Stimulated activated naive B cell treated with anti-CD40 and anti-IgM and Interleukin-4, amounts not matched to agents 10 μg/mL and 1 μg/mL and 100 μg/mL, for 72 hours (primary cell): ENCODE results near the gene CEP72.

Source experiments
- ATAC-seq, 2 donors: fragments of 150-1000 bp; cut with Tn5 transposase; replicated peaks; 2 replicates each; pipeline ENCODE4 v1.10.0; 2021; ENCODE audit warnings: moderate library complexity in 1 of 2
- DNase-seq: peaks from one replicate; pipeline ENCODE4 v3.0.0; 2021
- H3K27ac Mint-ChIP-seq: one replicate; pipeline ENCODE4 v1.8.0; 2022; ENCODE audit warnings: mild to moderate bottlenecking, mixed read lengths
- H3K27me3 Mint-ChIP-seq, 2 donors: one replicate each; pipeline ENCODE4 v1.8.0; 2022; ENCODE audit warnings: mixed read lengths in 2 of 2
- H3K36me3 Mint-ChIP-seq, 2 donors: one replicate each; pipeline ENCODE4 v1.8.0; 2022; ENCODE audit warnings: mixed read lengths in 2 of 2, mild to moderate bottlenecking in 1 of 2
- H3K4me1 Mint-ChIP-seq, 2 donors: one replicate each; pipeline ENCODE4 v1.8.0; 2022; ENCODE audit warnings: mixed read lengths in 2 of 2, mild to moderate bottlenecking in 1 of 2
- H3K4me3 Mint-ChIP-seq, 2 donors: one replicate each; pipeline ENCODE4 v1.8.0; 2022; ENCODE audit warnings: mild to moderate bottlenecking in 2 of 2, mixed read lengths in 2 of 2, moderate library complexity in 1 of 2
- H3K9me3 Mint-ChIP-seq, 2 donors: one replicate each; pipeline ENCODE4 v1.8.0; 2022; ENCODE audit warnings: mixed read lengths in 2 of 2, mild to moderate bottlenecking in 1 of 2

The CEP72 gene

DNA sequence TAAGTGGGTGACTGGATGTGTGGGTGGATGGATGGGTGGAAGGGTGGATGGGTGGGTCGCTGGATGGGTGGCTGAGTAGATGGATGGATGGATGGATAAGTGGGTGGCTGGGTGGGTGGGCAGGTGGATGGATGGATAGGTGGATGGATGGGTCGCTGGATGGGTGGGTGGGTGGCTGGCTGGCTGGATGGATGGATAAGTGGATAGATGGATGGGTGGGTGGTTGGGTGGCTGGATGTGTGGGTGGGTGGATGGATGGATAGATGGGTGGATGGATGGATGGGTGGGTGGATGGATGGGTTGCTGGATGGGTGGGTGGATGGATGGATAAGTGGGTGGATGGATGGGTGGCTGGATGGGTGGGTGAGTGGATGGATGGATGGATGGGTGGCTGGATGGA is 27.3 kb upstream of the CEP72 start:
- Mint-ChIP-seq H3K27ac (no peak overlapping the region), H3K9me3 (peaks cover 5 to 14% of the 10 kb centered on the region in 2 donors), H3K4me3 (no peak overlapping the region), H3K27me3 (peaks cover 67 to 83% of the 10 kb centered on the region in 2 donors), H3K36me3 (peaks cover 4 to 6% of the 10 kb centered on the region in 2 donors), H3K4me1 (no peaks in the 10 kb centered on the region)
- DNase-seq (no peak), ATAC-seq (no peak)

- ATAC-seq (no peak), DNase-seq (no peak)
- H3K27me3 Mint-ChIP-seq = peaks cover 60 to 82% of the 10 kb centered on the region in 2 donors
- H3K9me3 Mint-ChIP-seq = peaks cover 6 to 14% of the 10 kb centered on the region in 2 donors
- no peak overlapping the region for H3K27ac Mint-ChIP-seq
- H3K4me3 Mint-ChIP-seq = no peak overlapping the region
- H3K36me3 Mint-ChIP-seq = peaks cover 4 to 6% of the 10 kb centered on the region in 2 donors
- no peaks in the 10 kb centered on the region for H3K4me1 Mint-ChIP-seq
Measured at GRCh38 chr5:585556-585955, 26.6 kb upstream of the CEP72 start.

DNA sequence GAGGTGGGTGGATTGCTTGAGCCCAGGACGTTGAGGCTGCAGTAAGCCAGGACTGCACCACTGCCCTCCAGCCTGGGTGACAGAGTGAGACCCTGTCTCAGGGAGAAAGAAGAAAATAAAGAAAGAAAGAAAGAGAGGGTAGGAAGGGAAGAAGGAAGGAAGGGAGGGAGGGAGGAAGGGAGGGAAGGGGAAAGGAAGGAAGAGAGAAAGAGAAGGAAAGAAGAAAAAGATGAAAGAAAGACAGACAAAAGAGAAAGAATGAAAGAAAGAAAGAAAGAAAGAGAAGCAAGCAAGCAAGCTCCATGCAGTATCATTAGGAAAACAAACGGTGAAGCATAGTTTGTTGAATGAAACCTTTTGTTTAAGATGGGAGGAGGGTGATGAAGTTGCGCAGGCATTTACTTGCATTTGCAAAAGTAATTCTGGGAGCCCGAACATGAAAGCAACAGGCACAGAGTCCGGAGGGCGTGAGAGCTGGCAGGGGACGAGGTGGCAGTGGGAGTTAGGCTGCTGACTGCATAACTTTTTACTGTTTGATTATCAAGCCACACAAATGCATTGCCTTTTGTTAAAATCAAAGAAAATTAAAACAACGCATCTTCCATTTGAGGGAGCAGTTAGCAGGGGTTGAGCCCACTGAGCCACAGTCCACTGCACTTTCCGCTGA is 26.0 kb upstream of the CEP72 start:
- no peak overlapping the region for H3K27ac Mint-ChIP-seq
- H3K36me3 Mint-ChIP-seq = peaks cover 4 to 6% of the 10 kb centered on the region in 2 donors
- H3K4me1 Mint-ChIP-seq = no peaks in the 10 kb centered on the region
- DNase-seq = no peak
- ATAC-seq = no peak
- no peak overlapping the region for H3K4me3 Mint-ChIP-seq
- H3K27me3 Mint-ChIP-seq = peaks cover 60 to 82% of the 10 kb centered on the region in 2 donors
- peaks cover 6 to 14% of the 10 kb centered on the region in 2 donors for H3K9me3 Mint-ChIP-seq

- no peak for DNase-seq
- Mint-ChIP-seq H3K4me1 (no peaks in the 10 kb centered on the region), H3K27ac (no peak overlapping the region), H3K36me3 (peaks cover 4 to 6% of the 10 kb centered on the region in 2 donors), H3K4me3 (no peak overlapping the region), H3K9me3 (peaks cover 6 to 14% of the 10 kb centered on the region in 2 donors), H3K27me3 (peaks cover 60 to 82% of the 10 kb centered on the region in 2 donors)
- ATAC-seq = peak in 1 of 2 donors; percentile 29
Measured at GRCh38 chr5:586751-587285, 25.3 kb upstream of the CEP72 start.

GRCh38 chr5:587403-587802 is 24.7 kb upstream of the CEP72 start:
- DNase-seq (no peak), ATAC-seq (no peak)
- Mint-ChIP-seq H3K4me1 (no peaks in the 10 kb centered on the region), H3K36me3 (peaks cover 4 to 6% of the 10 kb centered on the region in 2 donors), H3K9me3 (peaks cover 6 to 14% of the 10 kb centered on the region in 2 donors), H3K27me3 (peaks cover 59 to 82% of the 10 kb centered on the region in 2 donors), H3K27ac (no peak overlapping the region), H3K4me3 (no peak overlapping the region)

GRCh38 chr5:588406-588995 is 23.6 kb upstream of the CEP72 start:
- Mint-ChIP-seq H3K27ac (no peak overlapping the region), H3K27me3 (peaks cover 55 to 82% of the 10 kb centered on the region in 2 donors), H3K36me3 (peaks cover 4 to 6% of the 10 kb centered on the region in 2 donors), H3K4me1 (no peaks in the 10 kb centered on the region), H3K4me3 (no peak overlapping the region), H3K9me3 (peaks cover 6 to 9% of the 10 kb centered on the region in 2 donors)
- no peak for DNase-seq
- ATAC-seq = no peak

DNA sequence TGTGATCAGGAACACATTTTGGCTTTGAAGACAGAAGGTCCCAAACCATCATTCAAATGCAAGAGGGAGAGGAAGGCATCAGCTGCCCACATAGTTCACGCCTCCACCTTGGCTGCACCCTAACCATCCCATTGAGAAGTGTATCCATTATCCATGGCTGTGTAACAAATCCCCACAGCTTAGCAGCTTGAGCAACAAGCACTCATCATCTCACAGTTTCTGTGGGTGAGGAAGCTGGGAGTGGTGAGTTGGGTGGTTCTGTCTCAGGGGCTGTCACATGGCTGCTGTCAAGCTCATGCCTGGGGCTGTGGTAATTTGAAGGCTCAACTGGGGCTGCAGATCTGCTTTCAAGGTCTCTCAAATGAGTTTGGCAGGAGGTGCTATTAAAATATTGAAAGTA is 23.0 kb upstream of the CEP72 start:
- H3K36me3 Mint-ChIP-seq = peaks cover 4 to 6% of the 10 kb centered on the region in 2 donors
- peaks cover 6 to 7% of the 10 kb centered on the region in 2 donors for H3K9me3 Mint-ChIP-seq
- peaks cover 56 to 84% of the 10 kb centered on the region in 2 donors for H3K27me3 Mint-ChIP-seq
- no peak for ATAC-seq
- no peak overlapping the region for H3K4me3 Mint-ChIP-seq
- DNase-seq = no peak
- no peak overlapping the region for H3K27ac Mint-ChIP-seq
- H3K4me1 Mint-ChIP-seq = peaks cover 0 to 2% of the 10 kb centered on the region in 2 donors

GRCh38 chr5:589588-589987 is 22.6 kb upstream of the CEP72 start:
- Mint-ChIP-seq H3K9me3 (peaks cover 6 to 7% of the 10 kb centered on the region in 2 donors), H3K27ac (no peak overlapping the region), H3K4me3 (no peak overlapping the region), H3K36me3 (peaks cover 4 to 6% of the 10 kb centered on the region in 2 donors), H3K27me3 (peaks cover 60 to 88% of the 10 kb centered on the region in 2 donors), H3K4me1 (peaks cover 2 to 6% of the 10 kb centered on the region in 2 donors)
- ATAC-seq (no peak), DNase-seq (no peak)

DNA sequence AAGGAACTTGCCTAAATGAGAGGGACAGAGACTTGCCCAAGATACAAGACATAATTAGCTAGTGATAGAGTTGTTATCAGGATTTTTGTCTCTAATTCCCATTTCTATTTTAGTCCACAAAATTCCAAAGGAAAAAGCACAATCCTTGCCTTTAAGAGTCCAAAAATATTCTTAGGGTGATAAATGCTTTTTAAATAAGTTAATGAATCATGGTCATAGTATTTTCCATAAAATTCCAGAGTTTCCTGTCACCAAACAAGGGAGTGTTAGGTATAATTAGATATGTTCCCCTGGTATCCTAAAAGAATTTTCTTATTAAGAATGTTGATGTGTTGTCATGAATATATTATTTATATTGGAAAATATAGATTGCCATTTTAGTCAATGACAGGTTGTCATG is 21.8 kb upstream of the CEP72 start:
- Mint-ChIP-seq H3K4me3 (no peak overlapping the region), H3K9me3 (peaks cover 6 to 7% of the 10 kb centered on the region in 2 donors), H3K36me3 (peaks cover 4 to 6% of the 10 kb centered on the region in 2 donors), H3K4me1 (peaks cover 2 to 6% of the 10 kb centered on the region in 2 donors), H3K27ac (no peak overlapping the region), H3K27me3 (peaks cover 60 to 91% of the 10 kb centered on the region in 2 donors)
- no peak for DNase-seq
- ATAC-seq = no peak

GRCh38 chr5:591746-592145 is 20.4 kb upstream of the CEP72 start:
- Mint-ChIP-seq H3K27ac (no peak overlapping the region), H3K27me3 (peaks cover 61 to 91% of the 10 kb centered on the region in 2 donors), H3K9me3 (peaks cover 6 to 7% of the 10 kb centered on the region in 2 donors), H3K4me3 (no peak overlapping the region), H3K36me3 (peaks cover 4 to 6% of the 10 kb centered on the region in 2 donors), H3K4me1 (peaks cover 2 to 6% of the 10 kb centered on the region in 2 donors)
- DNase-seq (no peak), ATAC-seq (no peak)

- Mint-ChIP-seq H3K27me3 (peaks cover 61 to 89% of the 10 kb centered on the region in 2 donors), H3K9me3 (peaks cover 6 to 7% of the 10 kb centered on the region in 2 donors), H3K4me3 (no peak overlapping the region), H3K36me3 (peaks cover 4 to 6% of the 10 kb centered on the region in 2 donors), H3K4me1 (peaks cover 2 to 6% of the 10 kb centered on the region in 2 donors), H3K27ac (no peak overlapping the region)
- DNase-seq = no peak
- ATAC-seq = no peak
Measured at GRCh38 chr5:592158-592557, 20.0 kb upstream of the CEP72 start.

DNA sequence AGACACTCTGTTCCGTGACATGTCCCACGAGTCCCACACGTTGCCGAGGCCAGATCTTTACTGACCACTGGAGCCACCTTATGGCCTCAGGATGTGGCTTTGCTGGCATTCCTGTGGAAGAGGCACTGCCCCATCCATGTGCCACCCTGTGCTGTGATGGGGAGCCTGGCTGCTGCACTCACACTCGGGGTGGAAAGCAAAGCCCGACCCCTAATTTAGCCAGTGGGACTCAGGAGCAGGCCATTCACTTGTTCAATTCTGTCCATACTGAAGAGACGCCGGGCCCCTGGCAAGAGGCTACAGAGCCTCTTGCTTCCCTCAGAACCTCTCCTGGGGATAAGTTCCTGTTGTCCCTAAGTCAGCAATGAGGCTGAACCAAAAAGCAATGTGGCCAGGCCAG is 18.6 kb upstream of the CEP72 start:
- Mint-ChIP-seq H3K9me3 (peaks cover 6 to 7% of the 10 kb centered on the region in 2 donors), H3K4me3 (no peak overlapping the region), H3K27me3 (peaks cover 59 to 89% of the 10 kb centered on the region in 2 donors), H3K4me1 (peaks cover 6 to 7% of the 10 kb centered on the region in 2 donors), H3K27ac (no peak overlapping the region), H3K36me3 (peaks cover 4 to 6% of the 10 kb centered on the region in 2 donors)
- no peak for ATAC-seq
- no peak for DNase-seq

- Mint-ChIP-seq H3K9me3 (peaks cover 5% of the 10 kb centered on the region in 2 donors), H3K4me1 (peaks cover 6 to 7% of the 10 kb centered on the region in 2 donors), H3K27ac (no peak overlapping the region), H3K27me3 (peaks cover 64 to 95% of the 10 kb centered on the region in 2 donors), H3K4me3 (no peak overlapping the region), H3K36me3 (peaks cover 4 to 5% of the 10 kb centered on the region in 2 donors)
- DNase-seq (no peak), ATAC-seq (peak; percentile 91 to 94)
Measured at GRCh38 chr5:594226-594860, 17.8 kb upstream of the CEP72 start.

- H3K4me3 Mint-ChIP-seq = no peak overlapping the region
- DNase-seq (no peak), ATAC-seq (no peak)
- no peaks in the 10 kb centered on the region for H3K9me3 Mint-ChIP-seq
- H3K27ac Mint-ChIP-seq = peak overlapping the region; percentile 51
- H3K4me1 Mint-ChIP-seq = peaks cover 6 to 7% of the 10 kb centered on the region in 2 donors
- H3K36me3 Mint-ChIP-seq = no peaks in the 10 kb centered on the region
- peaks cover 64 to 95% of the 10 kb centered on the region in 2 donors for H3K27me3 Mint-ChIP-seq
Measured at GRCh38 chr5:595285-595875, 16.8 kb upstream of the CEP72 start.
